ENCODE results near the gene RPRML.

The RPRML gene

DNA sequence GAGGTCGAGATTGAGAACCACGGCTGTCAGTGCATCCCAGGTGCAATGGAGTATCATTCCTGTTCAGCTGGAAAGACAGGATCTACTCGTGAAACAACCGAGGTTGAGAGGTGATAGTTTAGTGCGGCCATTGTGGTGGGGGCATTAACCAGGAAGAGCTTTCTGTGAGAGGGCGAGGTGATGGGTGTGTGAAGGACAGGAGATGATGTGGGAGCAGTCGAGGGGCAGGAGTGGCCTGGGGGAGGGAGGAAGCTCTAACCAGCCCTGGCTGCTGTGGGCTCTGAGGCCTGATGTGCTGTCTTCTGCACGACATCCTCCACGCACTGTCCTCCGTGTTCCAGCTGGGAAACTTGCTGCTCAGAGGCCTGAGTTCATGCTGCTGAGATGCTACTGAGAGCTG is 34.1 kb downstream of the RPRML start:
- DNase-seq (ENCODE audit: low read depth in 2 of 2) = no peak

DNA sequence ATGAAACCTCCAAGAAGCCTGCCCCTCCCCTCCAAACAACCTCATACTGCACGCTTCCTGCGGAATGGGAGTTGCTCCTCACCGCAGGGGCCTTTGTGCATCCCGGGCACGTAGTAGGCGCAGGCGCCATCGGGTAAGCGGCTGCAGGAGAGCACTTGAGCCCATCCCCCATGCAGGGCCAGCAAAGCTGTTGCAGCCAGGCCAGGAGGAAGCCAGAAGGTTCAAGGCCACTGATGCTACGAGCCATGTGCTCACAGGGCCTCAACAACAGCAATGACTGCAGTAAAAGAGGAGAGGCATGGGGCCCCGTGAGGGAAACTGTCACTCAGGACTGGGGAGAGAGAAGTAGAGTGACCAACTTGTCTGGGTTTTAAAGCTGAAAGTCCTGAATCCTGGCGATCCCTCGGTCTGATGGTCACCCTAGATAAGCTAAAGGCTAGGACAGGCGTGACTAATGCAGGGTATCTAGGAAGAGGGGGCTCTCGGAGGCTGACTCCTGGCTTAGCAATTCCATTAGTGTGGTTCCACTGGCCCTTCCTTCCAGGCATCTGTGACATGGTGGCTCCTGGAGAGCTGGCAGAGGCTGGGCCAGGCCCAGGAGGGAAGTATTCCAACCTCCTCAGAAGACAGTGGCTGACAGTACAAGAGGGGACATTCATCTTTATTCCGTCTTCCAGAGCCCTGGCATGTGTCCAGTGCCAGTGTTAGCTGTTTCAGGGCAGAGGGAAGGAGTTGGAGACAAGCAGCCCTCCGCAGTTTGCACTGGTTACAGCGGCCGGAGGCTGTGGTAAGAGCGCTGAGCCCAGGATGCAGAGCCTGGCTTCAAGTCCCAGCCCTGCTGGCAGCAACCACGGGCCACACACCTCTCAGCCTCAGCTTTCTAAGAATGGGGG is 35.3 kb downstream of the RPRML start:
- no peak for DNase-seq (ENCODE audit: low read depth in 2 of 2)

- DNase-seq (ENCODE audit: low read depth in 2 of 2) = no peak
These were observed 35.9 kb downstream of the RPRML start for GRCh38 chr17:46943218-46943500.

GRCh38 chr17:46942441-46943217 is 36.4 kb downstream of the RPRML start:
- peak in 1 of 2 donors; percentile 33 for DNase-seq (ENCODE audit: low read depth in 2 of 2)

GRCh38 chr17:46940692-46941404 is 38.2 kb downstream of the RPRML start:
- DNase-seq (ENCODE audit: low read depth in 2 of 2) = peak; percentile 32 to 38

- no peak for DNase-seq (ENCODE audit: low read depth in 2 of 2)
These were observed 43.3 kb downstream of the RPRML start for GRCh38 chr17:46935658-46936266.

DNA sequence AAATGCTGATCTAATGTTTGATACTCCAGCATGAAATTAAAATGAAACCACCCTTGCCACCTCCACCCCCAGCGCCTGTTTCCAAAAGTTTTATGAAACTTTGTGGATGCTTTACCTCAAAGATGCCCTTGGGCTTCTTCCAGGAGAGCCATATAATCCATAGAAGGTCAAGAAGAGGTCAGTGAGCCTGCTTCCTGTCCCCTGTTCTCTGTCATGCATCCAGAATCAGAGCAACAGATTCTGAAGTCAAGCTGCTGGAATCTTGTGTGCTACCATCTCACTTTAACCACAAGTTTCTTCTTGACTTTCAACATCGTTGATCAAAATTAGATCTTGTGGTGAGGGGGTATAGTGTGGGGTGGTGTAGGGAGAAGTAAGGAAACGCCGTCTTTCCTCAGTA is 47.5 kb downstream of the RPRML start:
- DNase-seq (ENCODE audit: low read depth in 2 of 2) = no peak

- no peak for DNase-seq (ENCODE audit: low read depth in 2 of 2)
These were observed 49.0 kb downstream of the RPRML start for GRCh38 chr17:46930051-46930450.

DNA sequence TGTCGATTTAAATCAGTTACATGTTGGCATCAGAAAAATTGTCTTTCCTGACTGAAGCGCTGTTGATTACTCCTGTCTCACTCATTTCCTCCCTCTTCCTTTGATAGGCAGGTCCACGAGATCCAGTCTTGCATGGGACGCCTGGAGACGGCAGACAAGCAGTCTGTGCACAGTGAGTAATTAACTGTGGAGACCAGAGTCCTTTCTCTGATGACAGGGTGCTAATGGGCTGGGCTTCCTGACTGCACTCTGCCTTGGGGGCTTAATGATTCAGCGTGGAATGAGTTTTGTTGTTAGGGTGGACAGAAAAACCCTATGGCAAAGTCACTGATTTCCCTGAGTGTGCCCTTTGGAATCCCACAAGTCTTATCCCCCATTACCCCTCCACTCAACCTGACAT is 49.6 kb downstream of the RPRML start:
- no peak for DNase-seq (ENCODE audit: low read depth in 2 of 2)

- no peak for DNase-seq (ENCODE audit: low read depth in 2 of 2)
These were observed 50.4 kb downstream of the RPRML start for GRCh38 chr17:46928467-46929261.
